Measurements from ENCODE around the gene GSTM3. TPM values are rescaled to one million over a fixed set of nuclear protein-coding genes. Genes with fewer than 3 reads are reported as not detected.

The GSTM3 gene
- total RNA-seq, 1 experiment from 2014 or later, result not detected

DNA sequence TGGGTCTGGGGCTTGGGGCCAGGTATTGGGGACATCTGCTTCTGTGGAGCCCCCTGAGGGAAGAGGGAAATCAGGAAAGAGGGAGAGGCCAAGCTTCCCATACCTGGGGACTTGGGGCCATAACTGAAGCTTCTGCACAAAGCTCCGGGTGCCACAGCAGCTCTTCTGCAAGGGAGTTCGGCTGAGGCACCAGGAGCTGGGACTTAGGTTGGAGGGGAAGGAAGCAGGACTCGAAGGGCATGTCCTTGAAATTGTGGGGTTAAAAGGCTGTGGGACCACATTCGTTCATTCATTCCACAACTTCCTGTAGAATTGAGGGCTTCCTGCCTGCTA, 24.6 kb upstream of the GSTM3 start:
- no peak overlapping the region for H3K4me3 Mint-ChIP-seq (ENCODE audit: unreplicated experiment)
- H3K27ac Mint-ChIP-seq (ENCODE audit: low read depth, unreplicated experiment), result no peak overlapping the region
- intact Hi-C loops (cut with micrococcal nuclease), result no loop called here
- H3K9me3 Mint-ChIP-seq (ENCODE audit: unreplicated experiment), result no peaks in the 10 kb centered on the region
- BruUV-seq (replicated peaks), result no TSS peak
- H3K27me3 Mint-ChIP-seq (ENCODE audit: insufficient read depth, unreplicated experiment), result no peaks in the 10 kb centered on the region
- no peak for DNase-seq (ENCODE audit: unreplicated experiment)
- H3K4me1 Mint-ChIP-seq (ENCODE audit: insufficient read depth, unreplicated experiment), result peaks cover 9% of the 10 kb centered on the region
- ChIA-PET POLR2A (no interaction called here), CTCF (interaction anchor here (0.9 to 1.9 kb wide), 3 partner anchors 9 to 126 kb away, joined by 3 to 7 read pairs (median 4); no protein-coding TSS in a partner anchor)
- TF ChIP-seq, protein P1, sequence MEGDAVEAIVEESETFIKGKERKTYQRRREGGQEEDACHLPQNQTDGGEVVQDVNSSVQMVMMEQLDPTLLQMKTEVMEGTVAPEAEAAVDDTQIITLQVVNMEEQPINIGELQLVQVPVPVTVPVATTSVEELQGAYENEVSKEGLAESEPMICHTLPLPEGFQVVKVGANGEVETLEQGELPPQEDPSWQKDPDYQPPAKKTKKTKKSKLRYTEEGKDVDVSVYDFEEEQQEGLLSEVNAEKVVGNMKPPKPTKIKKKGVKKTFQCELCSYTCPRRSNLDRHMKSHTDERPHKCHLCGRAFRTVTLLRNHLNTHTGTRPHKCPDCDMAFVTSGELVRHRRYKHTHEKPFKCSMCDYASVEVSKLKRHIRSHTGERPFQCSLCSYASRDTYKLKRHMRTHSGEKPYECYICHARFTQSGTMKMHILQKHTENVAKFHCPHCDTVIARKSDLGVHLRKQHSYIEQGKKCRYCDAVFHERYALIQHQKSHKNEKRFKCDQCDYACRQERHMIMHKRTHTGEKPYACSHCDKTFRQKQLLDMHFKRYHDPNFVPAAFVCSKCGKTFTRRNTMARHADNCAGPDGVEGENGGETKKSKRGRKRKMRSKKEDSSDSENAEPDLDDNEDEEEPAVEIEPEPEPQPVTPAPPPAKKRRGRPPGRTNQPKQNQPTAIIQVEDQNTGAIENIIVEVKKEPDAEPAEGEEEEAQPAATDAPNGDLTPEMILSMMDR (IDR thresholded peaks at IDR 0.05; ENCODE audit: unreplicated experiment), result no peak
- no peaks in the 10 kb centered on the region for H3K36me3 Mint-ChIP-seq (ENCODE audit: insufficient read depth, unreplicated experiment)

DNA sequence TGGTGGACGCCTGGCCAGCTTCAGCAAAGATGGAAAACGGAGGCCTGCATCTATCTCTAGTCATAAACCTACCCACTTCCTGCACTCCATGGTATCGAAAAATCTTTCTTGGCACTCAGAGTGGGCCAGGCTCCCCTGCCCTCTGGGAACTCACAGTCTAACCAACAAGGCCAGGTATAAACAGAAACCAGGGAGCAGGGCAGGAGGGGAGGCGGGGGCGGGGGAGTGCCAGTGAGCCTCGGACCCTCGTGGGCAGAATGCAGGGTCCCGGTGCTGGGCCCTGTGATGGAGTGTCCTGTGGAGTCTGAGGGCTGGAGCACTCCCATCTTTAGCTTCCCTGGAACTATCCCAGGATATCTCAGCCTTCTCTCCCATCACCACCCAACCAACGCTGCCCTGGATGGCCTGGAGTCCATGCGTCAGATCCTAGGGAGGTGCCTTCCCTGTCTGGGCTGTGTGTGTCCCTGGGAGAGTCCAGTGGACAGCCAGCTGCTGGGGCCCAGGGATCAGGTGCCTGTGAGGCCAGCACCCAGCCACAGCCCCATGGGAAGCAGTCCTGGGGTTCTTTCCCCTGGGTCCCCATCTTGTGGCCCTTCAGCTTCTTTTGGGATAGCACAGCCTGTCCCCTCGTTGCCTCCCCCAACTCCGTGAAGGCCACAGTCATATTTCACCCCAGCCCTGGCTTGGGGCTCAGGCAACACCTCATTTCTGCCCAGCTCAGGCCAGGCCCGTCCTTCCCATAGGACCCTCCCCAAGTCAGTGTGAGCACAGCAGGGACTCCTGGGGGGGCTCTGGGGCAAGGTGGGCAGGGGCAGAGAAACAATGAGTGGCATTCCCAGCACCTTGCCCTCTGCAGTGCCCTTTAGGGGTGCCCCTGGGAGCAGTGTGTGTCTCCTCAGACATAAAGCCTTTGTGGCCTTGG, 24.0 kb upstream of the GSTM3 start:
- no peaks in the 10 kb centered on the region for H3K27me3 Mint-ChIP-seq (ENCODE audit: insufficient read depth, unreplicated experiment)
- no peaks in the 10 kb centered on the region for H3K36me3 Mint-ChIP-seq (ENCODE audit: insufficient read depth, unreplicated experiment)
- intact Hi-C loops (cut with micrococcal nuclease), result no loop called here
- peaks cover 9% of the 10 kb centered on the region for H3K4me1 Mint-ChIP-seq (ENCODE audit: insufficient read depth, unreplicated experiment)
- no peak overlapping the region for H3K4me3 Mint-ChIP-seq (ENCODE audit: unreplicated experiment)
- H3K27ac Mint-ChIP-seq (ENCODE audit: low read depth, unreplicated experiment), result no peak overlapping the region
- no TSS peak for BruUV-seq (replicated peaks)
- TF ChIP-seq, protein P1 (IDR thresholded peaks at IDR 0.05; ENCODE audit: unreplicated experiment), result no peak
- CTCF ChIA-PET, result interaction anchor here (0.5 to 1.9 kb wide), 6 partner anchors 9 to 125 kb away, joined by 3 to 7 read pairs (median 4); no protein-coding TSS in a partner anchor
- H3K9me3 Mint-ChIP-seq (ENCODE audit: unreplicated experiment), result no peaks in the 10 kb centered on the region
- POLR2A ChIA-PET, result no interaction called here
- DNase-seq (ENCODE audit: unreplicated experiment), result no peak

DNA sequence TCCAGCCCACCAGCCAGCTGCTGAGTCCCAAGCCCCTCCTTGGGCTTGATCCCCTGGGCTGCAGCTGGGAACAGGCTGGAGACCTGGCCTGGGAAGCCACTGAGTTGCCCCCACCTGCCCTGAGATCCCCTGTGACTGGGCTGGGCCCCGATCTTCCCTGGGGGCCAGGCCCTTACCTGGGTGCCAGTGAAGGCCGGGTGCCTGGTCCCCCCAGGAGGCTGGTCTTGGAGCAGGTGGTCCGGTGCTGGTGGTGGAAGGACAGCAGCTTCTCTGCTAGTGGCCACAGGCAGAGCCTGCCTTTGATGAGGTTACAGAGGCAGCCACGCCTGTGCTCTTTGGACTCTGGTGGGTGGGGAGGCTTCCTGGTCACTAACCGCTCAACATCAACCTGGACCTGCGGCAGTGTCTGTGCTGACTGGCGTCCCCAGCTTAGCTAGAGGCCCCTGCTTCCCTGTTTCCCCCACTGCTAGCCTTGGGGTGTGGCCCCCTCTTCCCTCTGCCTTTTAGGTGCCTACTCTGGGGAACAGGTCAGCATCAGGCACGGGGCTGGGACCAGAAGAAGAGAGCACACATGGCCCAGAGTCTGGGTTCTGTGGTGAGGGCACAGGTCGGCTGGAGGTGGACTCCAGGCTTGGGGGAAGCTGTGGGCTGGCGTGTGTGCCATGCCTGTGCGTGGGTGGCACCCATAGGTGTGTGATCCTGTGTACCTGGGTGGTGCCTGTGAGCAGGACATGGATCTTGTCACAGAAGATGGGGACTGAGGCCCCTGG, 23.0 kb upstream of the GSTM3 start, which contains the start of gene EPS8L3:
Gene EPS8L3, minus strand, starts transcription at position 278 of the 770 bp plus-strand sequence. CDS start 2,174 bp downstream, outside the sequence.
- TF ChIP-seq, protein P1 (IDR thresholded peaks at IDR 0.05; ENCODE audit: unreplicated experiment), result no peak
- POLR2A ChIA-PET, result no interaction called here
- intact Hi-C loops (cut with micrococcal nuclease), result no loop called here
- DNase-seq (ENCODE audit: unreplicated experiment), result no peak
- Mint-ChIP-seq H3K27me3 (ENCODE audit: insufficient read depth, unreplicated experiment) (no peaks in the 10 kb centered on the region), H3K9me3 (ENCODE audit: unreplicated experiment) (no peaks in the 10 kb centered on the region), H3K27ac (ENCODE audit: low read depth, unreplicated experiment) (no peak within 1 kb of the TSS), H3K4me1 (ENCODE audit: insufficient read depth, unreplicated experiment) (peaks cover under 1% of the 10 kb centered on the region), H3K36me3 (ENCODE audit: insufficient read depth, unreplicated experiment) (no peaks in the 10 kb centered on the region), H3K4me3 (ENCODE audit: unreplicated experiment) (no peak within 1 kb of the TSS)
- CTCF ChIA-PET, result interaction anchor here (0.5 to 1.2 kb wide), 4 partner anchors 10 to 121 kb away, joined by 3 to 4 read pairs (median 3); no protein-coding TSS in a partner anchor
- BruUV-seq (replicated peaks), result no TSS peak
